ENCODE results near the gene ZNF672.
"Not testable (repeated sequence)": the region's sequence is repeated elsewhere in the genome, so short reads cannot be mapped to it uniquely, and the experiment has no call there.

Gene ZNF672

GRCh38 chr1:248791010-248791409 is 47.0 kb upstream of the ZNF672 start:
- Histone ChIP-seq H3K4me2 (ENCODE audit: low read length, poor library complexity, severe bottlenecking) (no peak overlapping the region), H3K9me3 (ENCODE audit: control insufficient read depth, low read length) (peaks cover 19% of the 10 kb centered on the region), H3K27me3 (ENCODE audit: control insufficient read depth in 1 of 2, insufficient read depth in 1 of 2, low read length in 2 of 2) (no peaks in the 10 kb centered on the region), H2BK12ac (ENCODE audit: low read length in 2 of 2) (no peak overlapping the region), H3K18ac (ENCODE audit: low read depth in 1 of 2, low read length in 2 of 2) (no peak overlapping the region), H4K8ac (ENCODE audit: low read length) (no peak overlapping the region), H2BK15ac (ENCODE audit: low read depth, poor library complexity, severe bottlenecking) (no peak overlapping the region), H3K9ac (ENCODE audit: low read length) (no peak overlapping the region), H3K36me3 (ENCODE audit: control insufficient read depth in 1 of 2, insufficient read depth in 2 of 2, low read depth in 1 of 2, low read length in 2 of 2) (no peaks in the 10 kb centered on the region), H3K23ac (ENCODE audit: low read length in 2 of 2) (no peak overlapping the region), H3K14ac (ENCODE audit: low read length in 2 of 2) (no peak overlapping the region), H2AK5ac (ENCODE audit: low read length, severe bottlenecking) (no peak overlapping the region), H3K27ac (ENCODE audit: low read length, poor library complexity, severe bottlenecking) (no peak overlapping the region), H4K91ac (ENCODE audit: low read length) (no peak overlapping the region), H3K79me1 (replicated peaks; ENCODE audit: low read length, poor library complexity, severe bottlenecking) (no peaks in the 10 kb centered on the region), H3K4me3 (ENCODE audit: insufficient read depth in 1 of 2, low read depth in 1 of 2, low read length in 2 of 2) (no peak overlapping the region), H3K4me1 (ENCODE audit: control insufficient read depth, insufficient read depth, low read depth, low read length) (no peaks in the 10 kb centered on the region), H2BK120ac (ENCODE audit: low read depth, low read length) (no peak overlapping the region), H3K4ac (ENCODE audit: low read depth in 1 of 2, low read length in 2 of 2) (no peak overlapping the region), H2AFZ (ENCODE audit: low read depth, low read length) (no peak overlapping the region), H2BK5ac (ENCODE audit: low read depth, low read length, poor library complexity, severe bottlenecking) (no peak overlapping the region)
- 84% methylated on average over 4 of the region's 4 CpGs for WGBS
- DNase-seq: no peak

GRCh38 chr1:248792342-248792741 is 45.7 kb upstream of the ZNF672 start:
- no peak overlapping the region for H3K4me2 ChIP-seq (ENCODE audit: low read length, poor library complexity, severe bottlenecking)
- H3K9me3 ChIP-seq (ENCODE audit: control insufficient read depth, low read length): peaks cover 19% of the 10 kb centered on the region
- no peak overlapping the region for H2BK15ac ChIP-seq (ENCODE audit: low read depth, poor library complexity, severe bottlenecking)
- H4K8ac ChIP-seq (ENCODE audit: low read length): no peak overlapping the region
- H3K23ac ChIP-seq (ENCODE audit: low read length in 2 of 2): no peak overlapping the region
- H3K9ac ChIP-seq (ENCODE audit: low read length): no peak overlapping the region
- H2BK120ac ChIP-seq (ENCODE audit: low read depth, low read length): no peak overlapping the region
- H3K27ac ChIP-seq (ENCODE audit: low read length, poor library complexity, severe bottlenecking): no peak overlapping the region
- 75% methylated on average over 5 of the region's 5 CpGs for WGBS
- no peak overlapping the region for H2AK5ac ChIP-seq (ENCODE audit: low read length, severe bottlenecking)
- H3K4me3 ChIP-seq (ENCODE audit: insufficient read depth in 1 of 2, low read depth in 1 of 2, low read length in 2 of 2): no peak overlapping the region
- H3K79me1 ChIP-seq (replicated peaks; ENCODE audit: low read length, poor library complexity, severe bottlenecking): no peaks in the 10 kb centered on the region
- H4K91ac ChIP-seq (ENCODE audit: low read length): no peak overlapping the region
- no peak overlapping the region for H3K14ac ChIP-seq (ENCODE audit: low read length in 2 of 2)
- DNase-seq: no peak
- H3K18ac ChIP-seq (ENCODE audit: low read depth in 1 of 2, low read length in 2 of 2): no peak overlapping the region
- no peaks in the 10 kb centered on the region for H3K4me1 ChIP-seq (ENCODE audit: control insufficient read depth, insufficient read depth, low read depth, low read length)
- no peaks in the 10 kb centered on the region for H3K36me3 ChIP-seq (ENCODE audit: control insufficient read depth in 1 of 2, insufficient read depth in 2 of 2, low read depth in 1 of 2, low read length in 2 of 2)
- H2AFZ ChIP-seq (ENCODE audit: low read depth, low read length): no peak overlapping the region
- H3K27me3 ChIP-seq (ENCODE audit: control insufficient read depth in 1 of 2, insufficient read depth in 1 of 2, low read length in 2 of 2): no peaks in the 10 kb centered on the region
- no peak overlapping the region for H2BK5ac ChIP-seq (ENCODE audit: low read depth, low read length, poor library complexity, severe bottlenecking)
- H3K4ac ChIP-seq (ENCODE audit: low read depth in 1 of 2, low read length in 2 of 2): no peak overlapping the region
- no peak overlapping the region for H2BK12ac ChIP-seq (ENCODE audit: low read length in 2 of 2)

GRCh38 chr1:248793592-248793991 is 44.4 kb upstream of the ZNF672 start:
- Histone ChIP-seq H3K23ac (ENCODE audit: low read length in 2 of 2) (no peak overlapping the region), H3K4me2 (ENCODE audit: low read length, poor library complexity, severe bottlenecking) (no peak overlapping the region), H3K4ac (ENCODE audit: low read depth in 1 of 2, low read length in 2 of 2) (no peak overlapping the region), H4K91ac (ENCODE audit: low read length) (no peak overlapping the region), H3K4me3 (ENCODE audit: insufficient read depth in 1 of 2, low read depth in 1 of 2, low read length in 2 of 2) (no peak overlapping the region), H3K27me3 (ENCODE audit: control insufficient read depth in 1 of 2, insufficient read depth in 1 of 2, low read length in 2 of 2) (no peaks in the 10 kb centered on the region), H3K14ac (ENCODE audit: low read length in 2 of 2) (no peak overlapping the region), H3K79me1 (replicated peaks; ENCODE audit: low read length, poor library complexity, severe bottlenecking) (no peaks in the 10 kb centered on the region), H2AFZ (ENCODE audit: low read depth, low read length) (no peak overlapping the region), H3K4me1 (ENCODE audit: control insufficient read depth, insufficient read depth, low read depth, low read length) (no peaks in the 10 kb centered on the region), H2BK120ac (ENCODE audit: low read depth, low read length) (no peak overlapping the region), H3K18ac (ENCODE audit: low read depth in 1 of 2, low read length in 2 of 2) (no peak overlapping the region), H2AK5ac (ENCODE audit: low read length, severe bottlenecking) (no peak overlapping the region), H3K27ac (ENCODE audit: low read length, poor library complexity, severe bottlenecking) (no peak overlapping the region), H2BK15ac (ENCODE audit: low read depth, poor library complexity, severe bottlenecking) (no peak overlapping the region), H3K9ac (ENCODE audit: low read length) (no peak overlapping the region), H2BK12ac (ENCODE audit: low read length in 2 of 2) (no peak overlapping the region), H2BK5ac (ENCODE audit: low read depth, low read length, poor library complexity, severe bottlenecking) (no peak overlapping the region), H3K9me3 (ENCODE audit: control insufficient read depth, low read length) (peaks cover 19% of the 10 kb centered on the region), H3K36me3 (ENCODE audit: control insufficient read depth in 1 of 2, insufficient read depth in 2 of 2, low read depth in 1 of 2, low read length in 2 of 2) (no peaks in the 10 kb centered on the region), H4K8ac (ENCODE audit: low read length) (no peak overlapping the region)
- no peak for DNase-seq

GRCh38 chr1:248794663-248795062 is 43.4 kb upstream of the ZNF672 start:
- not testable (repeated sequence) for H3K4me1 ChIP-seq (ENCODE audit: control insufficient read depth, insufficient read depth, low read depth, low read length); H3K18ac ChIP-seq (ENCODE audit: low read depth in 1 of 2, low read length in 2 of 2); H3K79me1 ChIP-seq (replicated peaks; ENCODE audit: low read length, poor library complexity, severe bottlenecking); H2AFZ ChIP-seq (ENCODE audit: low read depth, low read length); H4K91ac ChIP-seq (ENCODE audit: low read length); H4K8ac ChIP-seq (ENCODE audit: low read length); H2BK12ac ChIP-seq (ENCODE audit: low read length in 2 of 2); H2BK15ac ChIP-seq (ENCODE audit: low read depth, poor library complexity, severe bottlenecking); H2BK120ac ChIP-seq (ENCODE audit: low read depth, low read length); H2BK5ac ChIP-seq (ENCODE audit: low read depth, low read length, poor library complexity, severe bottlenecking); H3K23ac ChIP-seq (ENCODE audit: low read length in 2 of 2); DNase-seq; H2AK5ac ChIP-seq (ENCODE audit: low read length, severe bottlenecking); H3K4ac ChIP-seq (ENCODE audit: low read depth in 1 of 2, low read length in 2 of 2); H3K27ac ChIP-seq (ENCODE audit: low read length, poor library complexity, severe bottlenecking); H3K36me3 ChIP-seq (ENCODE audit: control insufficient read depth in 1 of 2, insufficient read depth in 2 of 2, low read depth in 1 of 2, low read length in 2 of 2); H3K4me3 ChIP-seq (ENCODE audit: insufficient read depth in 1 of 2, low read depth in 1 of 2, low read length in 2 of 2); H3K4me2 ChIP-seq (ENCODE audit: low read length, poor library complexity, severe bottlenecking); H3K9ac ChIP-seq (ENCODE audit: low read length); H3K27me3 ChIP-seq (ENCODE audit: control insufficient read depth in 1 of 2, insufficient read depth in 1 of 2, low read length in 2 of 2); H3K14ac ChIP-seq (ENCODE audit: low read length in 2 of 2)
- H3K9me3 ChIP-seq (ENCODE audit: control insufficient read depth, low read length): peaks cover 19% of the 10 kb centered on the region
- WGBS: 80% methylated on average over 3 of the region's 5 CpGs
